K562 (cell line): ENCODE data around the gene MRPS15. TPM values are rescaled to one million over a fixed set of nuclear protein-coding genes. Genes with fewer than 3 reads are reported as not detected.

Experiments used
- ATAC-seq: fragments of 200-7000 bp; cut with Tn5 transposase; 3 replicates; pipeline ENCODE4 v1.9.1; 2020; ENCODE audit warnings: moderate library complexity
- BruUV-seq: library from RNA; stranded (reverse); fragments of 400-500 nt; replicated peaks from 2 replicates; lab custom pipeline; 2021; lab: Mats Ljungman, UMichigan
- CTCF ChIA-PET: fragments of 300-600 bp; formaldehyde crosslinking; extraction: SDS; loops from one replicate; lab custom pipeline; 2021; ENCODE audit warnings: low intra/inter-chr PET ratio; lab: Yijun Ruan, JAX
- POLR2A ChIA-PET: fragments of 300-600, 350-650 bp; sonication (Branson Sonifier 250); formaldehyde crosslinking; extraction: SDS; loops from one replicate; lab custom pipeline; 2021; ENCODE audit warnings: antibody characterized with exemption, inconsistent platforms; lab: Yijun Ruan, JAX
- DNase-seq, 4 experiments: peaks; one replicate each; pipeline versions ENCODE4 v3.0.0 to v3.0.0-alpha.2; 2011 to 2018; ENCODE audit warnings: low spot score in 3 of 4, mixed read lengths in 3 of 4; ENCODE audit errors: extremely low read depth in 1 of 4
- FAIRE-seq: peaks from 2 replicates; lab custom pipeline; 2011; peaks lifted over from hg19 to GRCh38; lab: Jason Lieb, UNC
- H2AFZ ChIP-seq: 2 replicates; pipeline ENCODE4 v1.6.0; 2011; ENCODE audit warnings: low read depth, low read length, control low read depth, inconsistent platforms
- H3K27ac ChIP-seq: fragments of 200-600 bp; 3 replicates; pipeline ENCODE4 v1.8.0; 2011; ENCODE audit warnings: low read depth, mild to moderate bottlenecking, control low read depth, inconsistent platforms, low read length, moderate library complexity, mixed read lengths; ENCODE audit errors: extremely low read depth
- H3K27me3 ChIP-seq, 2 experiments: fragments of 300-600 bp in 1 of 2; 2 replicates in 1 of 2; 3 replicates in 1 of 2; pipeline versions ENCODE4 v1.6.0 to v1.8.0; 2011; ENCODE audit warnings: inconsistent platforms in 2 of 2, low read length in 2 of 2, mild to moderate bottlenecking in 1 of 2, mixed read lengths in 1 of 2, moderate library complexity in 1 of 2; ENCODE audit not compliant: control insufficient read depth in 2 of 2, insufficient read depth in 2 of 2
- H3K36me3 ChIP-seq: fragments of 300-600 bp; 3 replicates; pipeline ENCODE4 v1.8.0; 2011; ENCODE audit warnings: mild to moderate bottlenecking, low read length, inconsistent platforms; ENCODE audit not compliant: control insufficient read depth, insufficient read depth
- H3K4me1 ChIP-seq, 2 experiments: fragments of 200-600 bp in 1 of 2; replicated peaks in 1 of 2; 2 replicates in 1 of 2; 3 replicates in 1 of 2; pipeline versions ENCODE4 v1.5.1 to v1.8.0; 2011; ENCODE audit warnings: inconsistent platforms in 2 of 2, low read length in 2 of 2, mild to moderate bottlenecking in 1 of 2, mixed read lengths in 1 of 2, moderate library complexity in 1 of 2; ENCODE audit not compliant: control insufficient read depth in 2 of 2, insufficient read depth in 2 of 2
- H3K4me2 ChIP-seq: 2 replicates; pipeline ENCODE4 v1.6.1; 2011; ENCODE audit warnings: low read length, control low read depth, inconsistent platforms, mixed read lengths; ENCODE audit not compliant: insufficient read depth
- H3K4me3 ChIP-seq: fragments of 200-600 bp; sonication (generic), shearing (Covaris generic); 2 replicates; pipeline ENCODE4 v1.5.1; 2016; ENCODE audit warnings: control low read depth, inconsistent platforms
- H3K79me2 ChIP-seq: fragments of 200-600 bp; 3 replicates; pipeline ENCODE4 v1.8.0; 2011; ENCODE audit warnings: low read length, inconsistent platforms; ENCODE audit not compliant: control insufficient read depth, insufficient read depth
- H3K9ac ChIP-seq, 2 experiments: 2 replicates each; pipeline versions ENCODE4 v1.6.0 to v1.6.1; 2011; ENCODE audit warnings: low read depth in 2 of 2, low read length in 2 of 2, control low read depth in 1 of 2, inconsistent platforms in 1 of 2, mild to moderate bottlenecking in 1 of 2, mixed read lengths in 1 of 2; ENCODE audit not compliant: insufficient read depth in 1 of 2
- H3K9me1 ChIP-seq: one replicate; pipeline ENCODE4 v1.6.0; 2011; ENCODE audit warnings: inconsistent platforms, mild to moderate bottlenecking, low read length, moderate library complexity; ENCODE audit not compliant: control insufficient read depth, insufficient read depth
- H3K9me3 ChIP-seq: replicated peaks from 2 replicates; pipeline ENCODE4 v1.5.1; 2011; ENCODE audit warnings: low read depth, low read length, inconsistent platforms; ENCODE audit not compliant: control insufficient read depth, insufficient read depth
- H4K20me1 ChIP-seq: replicated peaks from 2 replicates; pipeline ENCODE4 v1.6.1; 2011; ENCODE audit warnings: low read length, inconsistent platforms, mixed read lengths; ENCODE audit not compliant: control insufficient read depth, insufficient read depth
- KHSRP ChIP-seq: fragments of 450-650 bp; IDR thresholded peaks from 2 replicates; pipeline ENCODE4 v1.6.1; 2017
- MEIS2 ChIP-seq: fragments of 450-650 bp; IDR thresholded peaks from 2 replicates; pipeline ENCODE4 v1.6.1; 2014; ENCODE audit warnings: mild to moderate bottlenecking; ENCODE audit not compliant: partially characterized antibody
- WGBS: fragments of 100-300 bp; shearing (Covaris generic); methylation state at CpG from one replicate; pipeline ENCODE4 v1.1.6; 2016; ENCODE audit warnings: low coverage, mixed read lengths; ENCODE audit not compliant: insufficient coverage; ENCODE audit errors: missing lambda C conversion rate; 5-methylcytosine and 5-hydroxymethylcytosine counted together
- in situ Hi-C: fragments of 300-500 bp; cut with MboI; formaldehyde crosslinking; loops from 4 replicates; pipeline ENCODE4 v1.15.0; 2018; ENCODE audit warnings: inconsistent platforms, mixed read lengths
- intact Hi-C: fragments of 100-400 bp; cut with micrococcal nuclease; formaldehyde crosslinking; loops from 2 replicates; pipeline ENCODE4 v1.14.2; 2022
- polyA plus RNA-seq, 8 experiments: library from polyadenylated mRNA; depleted of rRNA in 4 of 8; stranded (reverse) in 5 of 8; unstranded in 3 of 8; fragments of >200 nt; fragmentation: Nextera tagmentation in 2 of 8; fragmentation: Illumina TruSeq in 1 of 8; extraction: Ambion mirVana in 2 of 8; extraction: Trizol in 1 of 8; gene quantifications; 2 replicates each; pipeline versions ENCODE4 v1.2.1 to v1.2.3, GENCODE V29; 2011 to 2014; ENCODE audit warnings: inconsistent platforms in 1 of 8, missing spikeins in 1 of 8
- total RNA-seq, 7 experiments: library from RNA; depleted of rRNA in 6 of 7; stranded (reverse); fragments of >200 nt in 6 of 7; fragmentation: Illumina TruSeq in 2 of 7; extraction: Trizol in 2 of 7; gene quantifications; 2 replicates each; pipeline versions ENCODE4 v1.2.1 to v1.2.3, GENCODE V29; 2011 to 2021; ENCODE audit warnings: low replicate concordance in 1 of 7
- TF ChIP-seq, protein P1 (sequence below), 2 experiments: IDR thresholded peaks; 2 replicates each; pipeline ENCODE4 v1.6.1; 2011; ENCODE audit warnings: borderline replicate concordance in 1 of 2, control low read depth in 1 of 2, low read depth in 1 of 2, low read length in 1 of 2, mild to moderate bottlenecking in 1 of 2, mixed read lengths in 1 of 2, moderate library complexity in 1 of 2; ENCODE audit not compliant: insufficient read depth in 1 of 2, insufficient read length in 1 of 2, poor library complexity in 1 of 2, severe bottlenecking in 1 of 2; ENCODE audit errors: extremely low read depth in 1 of 2
- TF ChIP-seq, protein P2 (sequence below): sonication (generic); formaldehyde crosslinking; IDR thresholded peaks from 2 replicates; pipeline ENCODE4 v1.5.0; 2020; ENCODE audit warnings: missing genetic modification reagents

Gene MRPS15
- total and polyA plus RNA-seq, 9 of the 15 experiments (the other 6 are each of a cell fraction or from before 2014, with no cell fraction given), result 62.9 to 286 (median 149) TPM

DNA sequence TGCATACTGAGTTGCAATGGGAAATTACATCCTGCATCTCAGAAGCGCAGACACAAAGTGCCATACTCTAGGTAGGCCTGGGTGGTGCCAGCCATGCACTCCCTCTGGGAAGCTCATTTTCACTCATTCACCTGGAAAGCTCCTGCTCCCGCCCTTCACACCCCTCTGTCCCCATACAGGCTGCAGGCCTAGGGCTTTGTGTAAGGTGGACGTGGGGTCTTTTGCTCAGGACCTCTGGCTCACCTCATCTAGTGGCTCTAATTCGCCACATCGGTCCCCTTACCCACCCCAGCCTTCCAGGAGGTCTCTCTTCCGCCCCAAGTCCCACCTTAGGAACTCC is 751 bp downstream of the MRPS15 start:
- H3K9ac ChIP-seq, result peak overlapping the region; percentile 94 to 98
- TF ChIP-seq KHSRP (no peak), MEIS2 (no peak)
- TF ChIP-seq, protein P1, sequence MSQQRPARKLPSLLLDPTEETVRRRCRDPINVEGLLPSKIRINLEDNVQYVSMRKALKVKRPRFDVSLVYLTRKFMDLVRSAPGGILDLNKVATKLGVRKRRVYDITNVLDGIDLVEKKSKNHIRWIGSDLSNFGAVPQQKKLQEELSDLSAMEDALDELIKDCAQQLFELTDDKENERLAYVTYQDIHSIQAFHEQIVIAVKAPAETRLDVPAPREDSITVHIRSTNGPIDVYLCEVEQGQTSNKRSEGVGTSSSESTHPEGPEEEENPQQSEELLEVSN (IDR thresholded peaks at IDR 0.05; ENCODE audit: borderline replicate concordance in 1 of 2, extremely low read depth in 1 of 2, insufficient read depth in 1 of 2, insufficient read length in 1 of 2, low read depth in 1 of 2, low read length in 1 of 2, poor library complexity in 1 of 2, severe bottlenecking in 1 of 2), result peak in 1 of 2 experiments; percentile 9
- TF ChIP-seq, protein P2, sequence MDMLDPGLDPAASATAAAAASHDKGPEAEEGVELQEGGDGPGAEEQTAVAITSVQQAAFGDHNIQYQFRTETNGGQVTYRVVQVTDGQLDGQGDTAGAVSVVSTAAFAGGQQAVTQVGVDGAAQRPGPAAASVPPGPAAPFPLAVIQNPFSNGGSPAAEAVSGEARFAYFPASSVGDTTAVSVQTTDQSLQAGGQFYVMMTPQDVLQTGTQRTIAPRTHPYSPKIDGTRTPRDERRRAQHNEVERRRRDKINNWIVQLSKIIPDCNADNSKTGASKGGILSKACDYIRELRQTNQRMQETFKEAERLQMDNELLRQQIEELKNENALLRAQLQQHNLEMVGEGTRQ (CRISPR knock-in tag), result peak; percentile 19; the same call in 1 of the 2 replicates
- no peaks in the 10 kb centered on the region for H4K20me1 ChIP-seq
- H3K9me3 ChIP-seq, result no peaks in the 10 kb centered on the region
- BruUV-seq, result TSS peak; percentile 37
- H3K79me2 ChIP-seq, result peaks cover 28% of the 10 kb centered on the region
- ATAC-seq, result peak; percentile 11
- peaks cover 2% of the 10 kb centered on the region for H3K9me1 ChIP-seq
- H2AFZ ChIP-seq, result peak overlapping the region; percentile 78
- peaks cover 43% of the 10 kb centered on the region for H3K36me3 ChIP-seq
- no peaks in the 10 kb centered on the region for H3K27me3 ChIP-seq
- FAIRE-seq, result no peak
- peak in 2 of 4 experiments; percentile 37 to 54 for DNase-seq
- intact Hi-C loops, result no loop called here
- H3K27ac ChIP-seq, result peak overlapping the region; percentile 97
- WGBS, result 4% methylated on average over 6 of the region's 6 CpGs
- POLR2A ChIA-PET, result interaction anchor here (0.8 to 3.9 kb wide), 9 partner anchors 9 to 303 kb away, joined by 3 to 37 read pairs (median 6); partner anchors contain the start of gene CSF3R
- in situ Hi-C loops, result no loop called here
- peak overlapping the region; percentile 93 for H3K4me3 ChIP-seq
- CTCF ChIA-PET, result no interaction called here
- H3K4me2 ChIP-seq, result peak overlapping the region; percentile 94
- peaks cover 16 to 24% of the 10 kb centered on the region in 2 experiments for H3K4me1 ChIP-seq
